Prostate gland (tissue), 2 donors: ENCODE results near the gene ANKS1B. TPM values are rescaled to one million over a fixed set of nuclear protein-coding genes. Genes with fewer than 3 reads are reported as not detected.

ENCODE experiments used
- DNase-seq: peaks from one replicate; pipeline ENCODE4 v3.0.0-alpha.2; 2019; ENCODE audit warnings: low spot score
- H3K27ac ChIP-seq, 2 donors: fragments of 200-600 bp; sonication (generic); 2 replicates each; pipeline ENCODE4 v1.5.1; 2017 to 2019
- H3K27me3 ChIP-seq: fragments of 200-600 bp; sonication (generic); replicated peaks from 2 replicates; pipeline ENCODE4 v1.5.1; 2019; ENCODE audit not compliant: insufficient read depth
- H3K36me3 ChIP-seq, 2 donors: fragments of 200-600 bp; sonication (generic); 1 replicate in 1 of 2; 2 replicates in 1 of 2; pipeline versions ENCODE4 v1.5.1 to v1.8.1; 2017 to 2019
- H3K4me1 ChIP-seq: fragments of 200-600 bp; sonication (generic); replicated peaks from 2 replicates; pipeline ENCODE4 v1.5.1; 2019
- H3K4me3 ChIP-seq, 2 donors: fragments of 200-600 bp; sonication (generic); 2 replicates each; pipeline ENCODE4 v1.5.1; 2017 to 2019
- H3K9me3 ChIP-seq: fragments of 200-600 bp; sonication (generic); 2 replicates; pipeline ENCODE4 v1.5.1; 2017
- CTCF ChIP-seq, 4 experiments: fragments of 200-600 bp in 2 of 4; fragments of 450-650 bp in 2 of 4; sonication (generic) in 2 of 4; IDR thresholded peaks; 1 replicate in 3 of 4; 2 replicates in 1 of 4; pipeline ENCODE4 v1.5.1; 2016 to 2019; ENCODE audit warnings: antibody characterized with exemption in 4 of 4, mild to moderate bottlenecking in 2 of 4, moderate library complexity in 2 of 4
- POLR2A ChIP-seq: fragments of 450-650 bp; IDR thresholded peaks from one replicate; pipeline ENCODE4 v1.6.1; 2016; ENCODE audit warnings: antibody characterized with exemption, mild to moderate bottlenecking
- POLR2AphosphoS5 ChIP-seq: sonication (generic); formaldehyde crosslinking; IDR thresholded peaks from one replicate; pipeline ENCODE4 v1.6.1; 2017; ENCODE audit warnings: antibody characterized with exemption
- WGBS: methylation state at CpG from one replicate; pipeline ENCODE4 v1.1.5; 2018; 5-methylcytosine and 5-hydroxymethylcytosine counted together
- intact Hi-C: fragments of 100-400 bp; cut with DNase I; formaldehyde crosslinking; loops from one replicate; pipeline ENCODE4 v1.14.2; 2022
- total RNA-seq, 2 donors: library from RNA; depleted of rRNA; stranded (reverse); fragments of >200 nt; gene quantifications; one replicate each; pipeline ENCODE4 v1.1.0, GENCODE V29; 2016

ANKS1B gene
- total RNA-seq, 2 donors from 2014 or later = 13.0 to 17.4 TPM

DNA sequence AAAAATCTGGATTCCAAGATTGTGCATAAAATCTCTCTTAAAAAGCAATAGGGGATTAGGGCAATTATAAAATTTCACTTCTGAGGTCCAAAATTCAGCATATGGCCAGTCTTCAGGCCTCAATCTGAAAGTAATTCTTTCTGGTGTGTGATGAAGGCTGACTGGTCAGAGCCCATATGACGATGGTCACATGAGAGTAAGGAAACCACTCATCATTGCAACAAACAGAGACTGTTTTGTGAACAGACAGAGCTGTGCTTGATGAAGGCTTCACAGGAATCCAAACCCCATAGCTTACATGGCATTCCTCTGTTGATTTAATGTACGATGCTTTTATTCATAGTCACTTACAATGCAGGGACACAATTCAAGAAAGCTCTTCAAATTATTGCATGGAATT, 1101.5 kb downstream of the ANKS1B start:
- intact Hi-C loops = no loop called here
- H3K36me3 ChIP-seq = no peaks in the 10 kb centered on the region
- no peaks in the 10 kb centered on the region for H3K4me1 ChIP-seq
- no peak for DNase-seq
- TF ChIP-seq POLR2AphosphoS5 = no peak
- no peak for TF ChIP-seq POLR2A
- no peak for TF ChIP-seq CTCF (IDR thresholded peaks at IDR 0.05)
- H3K27me3 ChIP-seq = no peaks in the 10 kb centered on the region
- no peak overlapping the region for H3K4me3 ChIP-seq
- 66% methylated on average over 2 of the region's 2 CpGs for WGBS
- H3K9me3 ChIP-seq = no peaks in the 10 kb centered on the region
- H3K27ac ChIP-seq = no peak overlapping the region

- TF ChIP-seq CTCF (IDR thresholded peaks at IDR 0.05) = no peak
- no peak for TF ChIP-seq POLR2A
- TF ChIP-seq POLR2AphosphoS5 = no peak
- Histone ChIP-seq H3K27me3 (no peaks in the 10 kb centered on the region), H3K4me3 (no peak overlapping the region), H3K4me1 (no peaks in the 10 kb centered on the region), H3K9me3 (no peaks in the 10 kb centered on the region), H3K27ac (no peak overlapping the region), H3K36me3 (no peaks in the 10 kb centered on the region)
- WGBS = 49% methylated on average over 1 of the region's 1 CpG
- DNase-seq = no peak
- intact Hi-C loops = no loop called here
Observed at GRCh38 chr12:98882526-98882925, 1102.2 kb downstream of the ANKS1B start.

- no peaks in the 10 kb centered on the region for H3K9me3 ChIP-seq
- no peak for TF ChIP-seq POLR2A
- no peak for TF ChIP-seq CTCF (IDR thresholded peaks at IDR 0.05)
- TF ChIP-seq POLR2AphosphoS5 = no peak
- no peak for DNase-seq
- H3K27me3 ChIP-seq = no peaks in the 10 kb centered on the region
- 67% methylated on average over 1 of the region's 1 CpG for WGBS
- no peak overlapping the region for H3K27ac ChIP-seq
- intact Hi-C loops = no loop called here
- no peak overlapping the region for H3K4me3 ChIP-seq
- H3K36me3 ChIP-seq = no peaks in the 10 kb centered on the region
- H3K4me1 ChIP-seq = no peaks in the 10 kb centered on the region
Observed at GRCh38 chr12:98873776-98874175, 1111.0 kb downstream of the ANKS1B start.

GRCh38 chr12:98870504-98870903, 1114.2 kb downstream of the ANKS1B start:
- TF ChIP-seq POLR2A (no peak), CTCF (IDR thresholded peaks at IDR 0.05) (no peak)
- no peaks in the 10 kb centered on the region for H3K36me3 ChIP-seq
- H3K4me1 ChIP-seq = no peaks in the 10 kb centered on the region
- no peak overlapping the region for H3K27ac ChIP-seq
- no peak for DNase-seq
- intact Hi-C loops = no loop called here
- 38% methylated on average over 6 of the region's 6 CpGs for WGBS
- no peaks in the 10 kb centered on the region for H3K9me3 ChIP-seq
- H3K27me3 ChIP-seq = no peaks in the 10 kb centered on the region
- no peak overlapping the region for H3K4me3 ChIP-seq

GRCh38 chr12:98869886-98870503, 1114.7 kb downstream of the ANKS1B start:
- Histone ChIP-seq H3K4me3 (no peak overlapping the region), H3K27ac (no peak overlapping the region), H3K4me1 (no peaks in the 10 kb centered on the region), H3K36me3 (no peaks in the 10 kb centered on the region), H3K27me3 (no peaks in the 10 kb centered on the region), H3K9me3 (no peaks in the 10 kb centered on the region)
- no peak for DNase-seq
- intact Hi-C loops = no loop called here
- TF ChIP-seq CTCF (IDR thresholded peaks at IDR 0.05) (no peak), POLR2AphosphoS5 (no peak), POLR2A (no peak)
- WGBS = 55% methylated on average over 2 of the region's 2 CpGs
